ENCODE measurements around the gene NRL.
A peak's percentile ranks its signal among the peaks of the same experiment; 100 is the strongest.

The NRL gene

DNA sequence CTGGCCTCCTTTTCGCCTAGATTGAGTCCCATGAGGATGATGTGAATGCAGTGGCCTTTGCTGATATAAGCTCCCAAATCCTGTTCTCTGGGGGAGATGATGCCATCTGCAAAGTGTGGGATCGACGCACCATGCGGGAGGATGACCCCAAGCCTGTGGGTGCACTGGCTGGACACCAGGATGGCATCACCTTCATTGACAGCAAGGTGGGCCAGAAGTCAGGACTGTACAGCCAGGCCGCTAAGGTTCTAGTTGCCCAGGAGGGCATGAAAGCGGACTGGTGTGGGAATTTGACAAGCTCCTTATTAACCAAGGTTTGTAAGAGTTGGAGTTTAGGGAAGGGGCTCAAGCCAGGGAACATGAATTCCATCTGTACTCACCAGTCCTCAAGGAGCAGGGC is 4.9 kb upstream of the NRL start:
- TF ChIP-seq CTCF (IDR thresholded peaks at IDR 0.05; ENCODE audit: unreplicated experiment in 3 of 3) = no peak
- Mint-ChIP-seq H3K9me3 (no peaks in the 10 kb centered on the region), H3K4me3 (no peak overlapping the region), H3K27ac (no peak overlapping the region), H3K36me3 (ENCODE audit: low read depth) (peaks cover 63% of the 10 kb centered on the region), H3K4me1 (peaks cover 20% of the 10 kb centered on the region), H3K27me3 (ENCODE audit: low read depth) (no peaks in the 10 kb centered on the region)

GRCh38 chr14:24117179-24117578 is 2.4 kb upstream of the NRL start:
- TF ChIP-seq CTCF (IDR thresholded peaks at IDR 0.05; ENCODE audit: unreplicated experiment in 3 of 3) = no peak
- H3K27ac Mint-ChIP-seq = no peak overlapping the region
- H3K9me3 Mint-ChIP-seq = no peaks in the 10 kb centered on the region

GRCh38 chr14:24116128-24116814 is 1.5 kb upstream of the NRL start:
- H3K36me3 Mint-ChIP-seq (ENCODE audit: low read depth) = peaks cover 42% of the 10 kb centered on the region
- no peak for TF ChIP-seq CTCF (IDR thresholded peaks at IDR 0.05; ENCODE audit: unreplicated experiment in 3 of 3)
- peaks cover 20% of the 10 kb centered on the region for H3K4me1 Mint-ChIP-seq
- no peaks in the 10 kb centered on the region for H3K27me3 Mint-ChIP-seq (ENCODE audit: low read depth)
- H3K27ac Mint-ChIP-seq = peak overlapping the region; percentile 100
- H3K4me3 Mint-ChIP-seq = peak overlapping the region; percentile 96 to 99 (median 99)
- H3K9me3 Mint-ChIP-seq = no peaks in the 10 kb centered on the region

More at GRCh38 chr14:24117179-24117578, 2.4 kb upstream of the NRL start:
- peaks cover 20% of the 10 kb centered on the region for H3K4me1 Mint-ChIP-seq
- H3K36me3 Mint-ChIP-seq (ENCODE audit: low read depth) = peaks cover 47% of the 10 kb centered on the region
- H3K27me3 Mint-ChIP-seq (ENCODE audit: low read depth) = no peaks in the 10 kb centered on the region
- H3K4me3 Mint-ChIP-seq = peak overlapping the region in 1 of 3 experiments; percentile 96

GRCh38 chr14:24115422-24116127 is 826 bp upstream of the NRL start:
- peaks cover 20% of the 10 kb centered on the region for H3K4me1 Mint-ChIP-seq
- no peaks in the 10 kb centered on the region for H3K9me3 Mint-ChIP-seq
- H3K27ac Mint-ChIP-seq = peak overlapping the region; percentile 100
- H3K36me3 Mint-ChIP-seq (ENCODE audit: low read depth) = peaks cover 36% of the 10 kb centered on the region
- H3K27me3 Mint-ChIP-seq (ENCODE audit: low read depth) = no peaks in the 10 kb centered on the region
- TF ChIP-seq CTCF (IDR thresholded peaks at IDR 0.05; ENCODE audit: unreplicated experiment in 3 of 3) = no peak
- H3K4me3 Mint-ChIP-seq = peak overlapping the region; percentile 96 to 99 (median 99)

DNA sequence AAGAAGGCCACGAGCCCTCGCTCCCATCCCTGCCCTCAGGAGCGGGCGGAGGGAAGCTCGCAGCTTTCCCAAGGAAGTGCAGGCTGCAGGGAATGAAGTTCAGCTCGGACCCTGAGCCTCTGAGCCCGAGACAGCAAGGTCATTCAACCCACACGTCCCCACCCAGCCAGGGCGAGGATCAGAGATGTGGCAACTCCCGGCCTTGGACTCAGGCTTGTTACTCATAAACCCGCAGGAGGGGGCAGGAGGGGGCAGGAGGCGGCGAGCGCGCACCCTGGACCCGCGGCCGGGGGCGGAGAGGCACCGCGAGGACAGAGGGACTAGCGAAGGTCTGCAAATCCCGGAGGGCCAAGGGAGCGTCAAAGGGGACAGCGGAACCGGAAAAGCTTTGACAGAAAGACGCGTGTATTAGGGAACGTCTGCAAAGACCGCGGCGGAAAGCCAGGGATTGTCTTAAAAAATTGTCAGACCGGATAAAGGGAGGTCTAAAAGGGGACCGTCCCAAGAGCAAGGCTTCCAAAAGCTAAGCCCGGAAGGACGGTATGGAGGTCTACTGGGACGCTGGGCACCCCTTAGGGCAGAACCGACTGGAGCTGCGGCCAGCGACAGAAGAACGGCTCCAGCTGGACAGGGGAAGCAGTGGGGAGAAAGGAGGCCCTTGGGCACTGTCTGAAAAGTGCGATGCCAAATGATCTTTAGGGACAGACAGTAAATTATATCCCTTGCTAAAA is 783 bp downstream of the NRL start:
- H3K4me3 Mint-ChIP-seq = peak overlapping the region; percentile 96 to 99 (median 99)

More for the DNA sequence above, 783 bp downstream of the NRL start:
- TF ChIP-seq CTCF (IDR thresholded peaks at IDR 0.05; ENCODE audit: unreplicated experiment in 3 of 3) = no peak
- peak overlapping the region; percentile 100 for H3K27ac Mint-ChIP-seq
- peaks cover 27% of the 10 kb centered on the region for H3K36me3 Mint-ChIP-seq (ENCODE audit: low read depth)
- H3K27me3 Mint-ChIP-seq (ENCODE audit: low read depth) = no peaks in the 10 kb centered on the region
- H3K9me3 Mint-ChIP-seq = no peaks in the 10 kb centered on the region
- H3K4me1 Mint-ChIP-seq = peaks cover 20% of the 10 kb centered on the region

Measured in nephron (organoid).